K562 (cell line): ENCODE data around the gene CCDC141. TPM values are rescaled to one million over a fixed set of nuclear protein-coding genes. Genes with fewer than 3 reads are reported as not detected.

Experiments used
- ATAC-seq: fragments of 200-7000 bp; cut with Tn5 transposase; 3 replicates; pipeline ENCODE4 v1.9.1; 2020; ENCODE audit warnings: moderate library complexity
- BruUV-seq: library from RNA; stranded (reverse); fragments of 400-500 nt; replicated peaks from 2 replicates; lab custom pipeline; 2021; lab: Mats Ljungman, UMichigan
- CTCF ChIA-PET: fragments of 300-600 bp; formaldehyde crosslinking; extraction: SDS; loops from one replicate; lab custom pipeline; 2021; ENCODE audit warnings: low intra/inter-chr PET ratio; lab: Yijun Ruan, JAX
- POLR2A ChIA-PET: fragments of 300-600, 350-650 bp; sonication (Branson Sonifier 250); formaldehyde crosslinking; extraction: SDS; loops from one replicate; lab custom pipeline; 2021; ENCODE audit warnings: antibody characterized with exemption, inconsistent platforms; lab: Yijun Ruan, JAX
- DNase-seq, 4 experiments: peaks; one replicate each; pipeline versions ENCODE4 v3.0.0 to v3.0.0-alpha.2; 2011 to 2018; ENCODE audit warnings: low spot score in 3 of 4, mixed read lengths in 3 of 4; ENCODE audit errors: extremely low read depth in 1 of 4
- FAIRE-seq: peaks from 2 replicates; lab custom pipeline; 2011; peaks lifted over from hg19 to GRCh38; lab: Jason Lieb, UNC
- H2AFZ ChIP-seq: 2 replicates; pipeline ENCODE4 v1.6.0; 2011; ENCODE audit warnings: low read depth, low read length, control low read depth, inconsistent platforms
- H3K27ac ChIP-seq: fragments of 200-600 bp; 3 replicates; pipeline ENCODE4 v1.8.0; 2011; ENCODE audit warnings: low read depth, mild to moderate bottlenecking, control low read depth, inconsistent platforms, low read length, moderate library complexity, mixed read lengths; ENCODE audit errors: extremely low read depth
- H3K27me3 ChIP-seq, 2 experiments: fragments of 300-600 bp in 1 of 2; 2 replicates in 1 of 2; 3 replicates in 1 of 2; pipeline versions ENCODE4 v1.6.0 to v1.8.0; 2011; ENCODE audit warnings: inconsistent platforms in 2 of 2, low read length in 2 of 2, mild to moderate bottlenecking in 1 of 2, mixed read lengths in 1 of 2, moderate library complexity in 1 of 2; ENCODE audit not compliant: control insufficient read depth in 2 of 2, insufficient read depth in 2 of 2
- H3K36me3 ChIP-seq: fragments of 300-600 bp; 3 replicates; pipeline ENCODE4 v1.8.0; 2011; ENCODE audit warnings: mild to moderate bottlenecking, low read length, inconsistent platforms; ENCODE audit not compliant: control insufficient read depth, insufficient read depth
- H3K4me1 ChIP-seq, 2 experiments: fragments of 200-600 bp in 1 of 2; replicated peaks in 1 of 2; 2 replicates in 1 of 2; 3 replicates in 1 of 2; pipeline versions ENCODE4 v1.5.1 to v1.8.0; 2011; ENCODE audit warnings: inconsistent platforms in 2 of 2, low read length in 2 of 2, mild to moderate bottlenecking in 1 of 2, mixed read lengths in 1 of 2, moderate library complexity in 1 of 2; ENCODE audit not compliant: control insufficient read depth in 2 of 2, insufficient read depth in 2 of 2
- H3K4me2 ChIP-seq: 2 replicates; pipeline ENCODE4 v1.6.1; 2011; ENCODE audit warnings: low read length, control low read depth, inconsistent platforms, mixed read lengths; ENCODE audit not compliant: insufficient read depth
- H3K4me3 ChIP-seq: fragments of 200-600 bp; sonication (generic), shearing (Covaris generic); 2 replicates; pipeline ENCODE4 v1.5.1; 2016; ENCODE audit warnings: control low read depth, inconsistent platforms
- H3K79me2 ChIP-seq: fragments of 200-600 bp; 3 replicates; pipeline ENCODE4 v1.8.0; 2011; ENCODE audit warnings: low read length, inconsistent platforms; ENCODE audit not compliant: control insufficient read depth, insufficient read depth
- H3K9ac ChIP-seq, 2 experiments: 2 replicates each; pipeline versions ENCODE4 v1.6.0 to v1.6.1; 2011; ENCODE audit warnings: low read depth in 2 of 2, low read length in 2 of 2, control low read depth in 1 of 2, inconsistent platforms in 1 of 2, mild to moderate bottlenecking in 1 of 2, mixed read lengths in 1 of 2; ENCODE audit not compliant: insufficient read depth in 1 of 2
- H3K9me1 ChIP-seq: one replicate; pipeline ENCODE4 v1.6.0; 2011; ENCODE audit warnings: inconsistent platforms, mild to moderate bottlenecking, low read length, moderate library complexity; ENCODE audit not compliant: control insufficient read depth, insufficient read depth
- H3K9me3 ChIP-seq: replicated peaks from 2 replicates; pipeline ENCODE4 v1.5.1; 2011; ENCODE audit warnings: low read depth, low read length, inconsistent platforms; ENCODE audit not compliant: control insufficient read depth, insufficient read depth
- H4K20me1 ChIP-seq: replicated peaks from 2 replicates; pipeline ENCODE4 v1.6.1; 2011; ENCODE audit warnings: low read length, inconsistent platforms, mixed read lengths; ENCODE audit not compliant: control insufficient read depth, insufficient read depth
- ASH1L ChIP-seq: fragments of 450-650 bp; IDR thresholded peaks from 2 replicates; pipeline ENCODE4 v1.6.1; 2018; ENCODE audit warnings: borderline replicate concordance, mild to moderate bottlenecking, low read depth; ENCODE audit not compliant: partially characterized antibody
- EHMT2 ChIP-seq: fragments of 450-650 bp; IDR thresholded peaks from 2 replicates; pipeline ENCODE4 v1.6.1; 2018; ENCODE audit warnings: antibody characterized with exemption
- FOXA3 ChIP-seq, 2 experiments: fragments of 450-650 bp in 1 of 2; sonication (generic) in 1 of 2; formaldehyde crosslinking; IDR thresholded peaks in 1 of 2; conservative IDR thresholded peaks in 1 of 2; 2 replicates each; pipeline versions ENCODE4 v1.4.0 to v1.8.0; 2020 to 2022; ENCODE audit warnings: mild to moderate bottlenecking in 2 of 2, missing genetic modification reagents in 1 of 2
- L3MBTL2 ChIP-seq: fragments of 450-650 bp; IDR thresholded peaks from 2 replicates; pipeline ENCODE4 v1.6.1; 2016; ENCODE audit warnings: mild to moderate bottlenecking, moderate library complexity
- LARP7 ChIP-seq: fragments of 450-650 bp; IDR thresholded peaks from 2 replicates; pipeline ENCODE4 v1.6.1; 2016
- NRF1 ChIP-seq, 2 experiments: fragments of 450-650 bp; IDR thresholded peaks in 1 of 2; conservative IDR thresholded peaks in 1 of 2; 2 replicates each; pipeline ENCODE4 v1.6.1; 2014; ENCODE audit warnings: mild to moderate bottlenecking in 2 of 2
- POLR3G ChIP-seq: IDR thresholded peaks from 2 replicates; pipeline ENCODE4 v1.6.1; 2011; ENCODE audit not compliant: insufficient read length, insufficient replicate concordance; ENCODE audit errors: extremely low read depth
- RBM15 ChIP-seq: fragments of 200-400 bp; formaldehyde crosslinking; IDR thresholded peaks from 2 replicates; pipeline ENCODE4 v1.6.1; 2018; ENCODE audit warnings: mild to moderate bottlenecking, low read length, moderate library complexity; ENCODE audit not compliant: insufficient read depth
- SPI1 ChIP-seq: IDR thresholded peaks from 2 replicates; pipeline ENCODE4 v1.6.1; 2011; ENCODE audit warnings: low read depth, low read length, control low read depth, borderline replicate concordance
- U2AF2 ChIP-seq: fragments of 200-400 bp; formaldehyde crosslinking; optimal IDR thresholded peaks from 2 replicates; pipeline ENCODE3; 2017; ENCODE audit warnings: low read depth, mild to moderate bottlenecking, low read length
- ZNF644 ChIP-seq: fragments of 200-800 bp; sonication (Bioruptor generic); IDR thresholded peaks from 2 replicates; pipeline ENCODE4 v1.6.1; 2016; ENCODE audit warnings: low read depth, missing genetic modification characterization, missing compliant biosample characterization
- ZNF707 ChIP-seq: fragments of 250-450 bp; sonication (Bioruptor Pico); conservative IDR thresholded peaks from 2 replicates; pipeline ENCODE4 v1.8.0; 2022; ENCODE audit warnings: inconsistent platforms, mild to moderate bottlenecking, moderate library complexity
- WGBS: fragments of 100-300 bp; shearing (Covaris generic); methylation state at CpG from one replicate; pipeline ENCODE4 v1.1.6; 2016; ENCODE audit warnings: low coverage, mixed read lengths; ENCODE audit not compliant: insufficient coverage; ENCODE audit errors: missing lambda C conversion rate; 5-methylcytosine and 5-hydroxymethylcytosine counted together
- in situ Hi-C: fragments of 300-500 bp; cut with MboI; formaldehyde crosslinking; loops from 4 replicates; pipeline ENCODE4 v1.15.0; 2018; ENCODE audit warnings: inconsistent platforms, mixed read lengths
- intact Hi-C: fragments of 100-400 bp; cut with micrococcal nuclease; formaldehyde crosslinking; loops from 2 replicates; pipeline ENCODE4 v1.14.2; 2022
- polyA plus RNA-seq, 8 experiments: library from polyadenylated mRNA; depleted of rRNA in 4 of 8; stranded (reverse) in 5 of 8; unstranded in 3 of 8; fragments of >200 nt; fragmentation: Nextera tagmentation in 2 of 8; fragmentation: Illumina TruSeq in 1 of 8; extraction: Ambion mirVana in 2 of 8; extraction: Trizol in 1 of 8; gene quantifications; 2 replicates each; pipeline versions ENCODE4 v1.2.1 to v1.2.3, GENCODE V29; 2011 to 2014; ENCODE audit warnings: inconsistent platforms in 1 of 8, missing spikeins in 1 of 8
- total RNA-seq, 7 experiments: library from RNA; depleted of rRNA in 6 of 7; stranded (reverse); fragments of >200 nt in 6 of 7; fragmentation: Illumina TruSeq in 2 of 7; extraction: Trizol in 2 of 7; gene quantifications; 2 replicates each; pipeline versions ENCODE4 v1.2.1 to v1.2.3, GENCODE V29; 2011 to 2021; ENCODE audit warnings: low replicate concordance in 1 of 7

Gene CCDC141
- total and polyA plus RNA-seq, 9 of the 15 experiments (the other 6 are each of a cell fraction or from before 2014, with no cell fraction given) = 0.09 TPM; not detected in 8

GRCh38 chr2:178923546-178923945 is 126.4 kb downstream of the CCDC141 start:
- no peak overlapping the region for H2AFZ ChIP-seq
- H3K4me3 ChIP-seq = no peak overlapping the region
- intact Hi-C loops = no loop called here
- H3K9me3 ChIP-seq = no peaks in the 10 kb centered on the region
- H3K4me2 ChIP-seq = no peak overlapping the region
- no peaks in the 10 kb centered on the region for H3K27me3 ChIP-seq
- ChIA-PET POLR2A (no interaction called here), CTCF (no interaction called here)
- in situ Hi-C loops = no loop called here
- no peak for FAIRE-seq
- WGBS = 2% methylated on average over 8 of the region's 8 CpGs
- H3K4me1 ChIP-seq = no peaks in the 10 kb centered on the region
- no peaks in the 10 kb centered on the region for H3K79me2 ChIP-seq
- no peaks in the 10 kb centered on the region for H3K9me1 ChIP-seq
- ATAC-seq = no peak
- no peak overlapping the region for H3K9ac ChIP-seq
- no peaks in the 10 kb centered on the region for H3K36me3 ChIP-seq
- no peak overlapping the region for H3K27ac ChIP-seq
- no peaks in the 10 kb centered on the region for H4K20me1 ChIP-seq
- DNase-seq = no peak
- BruUV-seq = no TSS peak
- no peak for TF ChIP-seq LARP7
- TF ChIP-seq ZNF644 (tag) = no peak
- TF ChIP-seq POLR3G = no peak
- TF ChIP-seq ASH1L = no peak

GRCh38 chr2:178920916-178921513 is 128.9 kb downstream of the CCDC141 start:
- TF ChIP-seq RBM15 = no peak
- no peak for TF ChIP-seq SPI1
- TF ChIP-seq EHMT2 = no peak
- TF ChIP-seq FOXA3 (CRISPR knock-in tag; conservative IDR thresholded peaks at IDR 0.05 in 1 of 2, IDR thresholded peaks at IDR 0.05 in 1 of 2) = no peak
- TF ChIP-seq NRF1 (conservative IDR thresholded peaks at IDR 0.05 in 1 of 2, IDR thresholded peaks at IDR 0.05 in 1 of 2) = no peak
- TF ChIP-seq ZNF707 (CRISPR knock-in tag) = no peak
- TF ChIP-seq L3MBTL2 = no peak
- TF ChIP-seq U2AF2 = no peak
- ChIA-PET CTCF (no interaction called here), POLR2A (interaction anchor here (0.8 kb wide), 2 partner anchors 11 to 12 kb away, joined by 3 to 5 read pairs; no protein-coding TSS in a partner anchor)
- Histone ChIP-seq H3K79me2 (no peaks in the 10 kb centered on the region), H3K4me1 (no peaks in the 10 kb centered on the region), H3K4me2 (no peak overlapping the region), H2AFZ (no peak overlapping the region), H3K27me3 (no peaks in the 10 kb centered on the region), H3K9me1 (no peaks in the 10 kb centered on the region), H3K9ac (no peak overlapping the region), H3K4me3 (no peak overlapping the region), H3K27ac (no peak overlapping the region), H3K36me3 (no peaks in the 10 kb centered on the region), H4K20me1 (no peaks in the 10 kb centered on the region), H3K9me3 (no peaks in the 10 kb centered on the region)
- DNase-seq (no peak), FAIRE-seq (no peak), ATAC-seq (no peak)
- 2% methylated on average over 3 of the region's 3 CpGs for WGBS
- in situ Hi-C loops (no loop called here), intact Hi-C loops (no loop called here)
- BruUV-seq = no TSS peak
